ENCODE data around the gene H2AZ2.

Gene H2AZ2

GRCh38 chr7:44784364-44784763 is 63.5 kb downstream of the H2AZ2 start:
- H3K27ac ChIP-seq (ENCODE audit: low read length) = no peak overlapping the region
- no peaks in the 10 kb centered on the region for H4K20me1 ChIP-seq (ENCODE audit: insufficient read depth, low read length)
- H3K36me3 ChIP-seq (ENCODE audit: insufficient read depth, low read length) = no peaks in the 10 kb centered on the region
- DNase-seq = no peak
- H2AFZ ChIP-seq (ENCODE audit: low read depth, low read length) = no peak overlapping the region
- no peaks in the 10 kb centered on the region for H3K4me1 ChIP-seq (ENCODE audit: insufficient read depth, low read length)
- no peak for ATAC-seq (ENCODE audit: insufficient read depth, low read depth)
- no peak overlapping the region for H3K9ac ChIP-seq (ENCODE audit: low read depth, low read length)
- H3K9me3 ChIP-seq (ENCODE audit: insufficient read depth, low read length, severe bottlenecking) = peaks cover 6% of the 10 kb centered on the region
- TF ChIP-seq CTCF (IDR thresholded peaks at IDR 0.05; ENCODE audit: borderline replicate concordance, extremely low read depth, low read length, poor library complexity, severe bottlenecking) (no peak), EZH2 (IDR thresholded peaks at IDR 0.05; ENCODE audit: borderline replicate concordance, low read depth, low read length, severe bottlenecking) (no peak)
- no peak overlapping the region for H3K4me2 ChIP-seq (ENCODE audit: insufficient read depth, low read length)
- no peak overlapping the region for H3K4me3 ChIP-seq (ENCODE audit: low read depth in 1 of 2, low read length in 2 of 2)
- no peaks in the 10 kb centered on the region for H3K79me2 ChIP-seq (ENCODE audit: insufficient read depth, low read length)
- H3K27me3 ChIP-seq (ENCODE audit: insufficient read depth, low read length, poor library complexity) = no peaks in the 10 kb centered on the region

- no peak for DNase-seq
- peaks cover 6% of the 10 kb centered on the region for H3K9me3 ChIP-seq (ENCODE audit: insufficient read depth, low read length, severe bottlenecking)
- no peaks in the 10 kb centered on the region for H3K36me3 ChIP-seq (ENCODE audit: insufficient read depth, low read length)
- H4K20me1 ChIP-seq (ENCODE audit: insufficient read depth, low read length) = no peaks in the 10 kb centered on the region
- TF ChIP-seq EZH2 (IDR thresholded peaks at IDR 0.05; ENCODE audit: borderline replicate concordance, low read depth, low read length, severe bottlenecking) (no peak), CTCF (IDR thresholded peaks at IDR 0.05; ENCODE audit: borderline replicate concordance, extremely low read depth, low read length, poor library complexity, severe bottlenecking) (no peak)
- no peak overlapping the region for H3K27ac ChIP-seq (ENCODE audit: low read length)
- H2AFZ ChIP-seq (ENCODE audit: low read depth, low read length) = no peak overlapping the region
- no peak overlapping the region for H3K4me3 ChIP-seq (ENCODE audit: low read depth in 1 of 2, low read length in 2 of 2)
- H3K4me2 ChIP-seq (ENCODE audit: insufficient read depth, low read length) = no peak overlapping the region
- no peaks in the 10 kb centered on the region for H3K27me3 ChIP-seq (ENCODE audit: insufficient read depth, low read length, poor library complexity)
- no peaks in the 10 kb centered on the region for H3K4me1 ChIP-seq (ENCODE audit: insufficient read depth, low read length)
- no peak for ATAC-seq (ENCODE audit: insufficient read depth, low read depth)
- no peak overlapping the region for H3K9ac ChIP-seq (ENCODE audit: low read depth, low read length)
- H3K79me2 ChIP-seq (ENCODE audit: insufficient read depth, low read length) = no peaks in the 10 kb centered on the region
Observed at GRCh38 chr7:44783407-44783806, 64.5 kb downstream of the H2AZ2 start.

- Histone ChIP-seq H3K36me3 (ENCODE audit: insufficient read depth, low read length) (no peaks in the 10 kb centered on the region), H2AFZ (ENCODE audit: low read depth, low read length) (no peak overlapping the region), H3K9me3 (ENCODE audit: insufficient read depth, low read length, severe bottlenecking) (peaks cover 6% of the 10 kb centered on the region), H3K79me2 (ENCODE audit: insufficient read depth, low read length) (no peaks in the 10 kb centered on the region), H3K27ac (ENCODE audit: low read length) (no peak overlapping the region), H4K20me1 (ENCODE audit: insufficient read depth, low read length) (no peaks in the 10 kb centered on the region), H3K9ac (ENCODE audit: low read depth, low read length) (no peak overlapping the region), H3K4me2 (ENCODE audit: insufficient read depth, low read length) (no peak overlapping the region), H3K4me1 (ENCODE audit: insufficient read depth, low read length) (no peaks in the 10 kb centered on the region), H3K27me3 (ENCODE audit: insufficient read depth, low read length, poor library complexity) (no peaks in the 10 kb centered on the region), H3K4me3 (ENCODE audit: low read depth in 1 of 2, low read length in 2 of 2) (no peak overlapping the region)
- TF ChIP-seq CTCF (IDR thresholded peaks at IDR 0.05; ENCODE audit: borderline replicate concordance, extremely low read depth, low read length, poor library complexity, severe bottlenecking) (no peak), EZH2 (IDR thresholded peaks at IDR 0.05; ENCODE audit: borderline replicate concordance, low read depth, low read length, severe bottlenecking) (no peak)
- DNase-seq (no peak), ATAC-seq (ENCODE audit: insufficient read depth, low read depth) (no peak)
Observed at GRCh38 chr7:44782460-44782859, 65.4 kb downstream of the H2AZ2 start.

Data from DND-41 (cell line).